Neural crest cell (in vitro differentiated cells): ENCODE results near the gene DNAL4. TPM values are rescaled to one million over a fixed set of nuclear protein-coding genes. Genes with fewer than 3 reads are reported as not detected.

Experiments
- DNase-seq: peaks from one replicate; pipeline ENCODE4 v3.0.0; 2021; ENCODE audit warnings: low read depth, mixed read lengths, low spot score
- H3K27ac Mint-ChIP-seq: one replicate; pipeline ENCODE4 v1.8.0; 2021; ENCODE audit warnings: mild to moderate bottlenecking, mixed read lengths; ENCODE audit not compliant: unreplicated experiment
- H3K27me3 Mint-ChIP-seq: 2 replicates; pipeline ENCODE4 v1.8.0; 2021; ENCODE audit warnings: low read depth, mild to moderate bottlenecking, mixed read lengths
- H3K36me3 Mint-ChIP-seq: 2 replicates; pipeline ENCODE4 v1.8.0; 2021; ENCODE audit warnings: low read depth, mild to moderate bottlenecking, mixed read lengths
- H3K4me1 Mint-ChIP-seq: 2 replicates; pipeline ENCODE4 v1.8.0; 2021; ENCODE audit warnings: mixed read lengths
- H3K4me3 Mint-ChIP-seq: one replicate; pipeline ENCODE4 v1.8.0; 2021; ENCODE audit warnings: mild to moderate bottlenecking, mixed read lengths
- H3K9me3 Mint-ChIP-seq: 2 replicates; pipeline ENCODE4 v1.8.0; 2021; ENCODE audit warnings: mixed read lengths
- total RNA-seq: library from RNA; stranded (reverse); gene quantifications from 2 replicates; pipeline ENCODE4 v1.2.1, GENCODE V29; 2021
- TF ChIP-seq, protein P1 (sequence below): fragments of 200-600 bp; sonication (generic); conservative IDR thresholded peaks from 2 replicates; pipeline ENCODE4 v1.5.0; 2021; ENCODE audit warnings: antibody characterized with exemption, mild to moderate bottlenecking

DNAL4 gene
- total RNA-seq, 1 donor from 2014 or later, result 18.9 TPM

DNA sequence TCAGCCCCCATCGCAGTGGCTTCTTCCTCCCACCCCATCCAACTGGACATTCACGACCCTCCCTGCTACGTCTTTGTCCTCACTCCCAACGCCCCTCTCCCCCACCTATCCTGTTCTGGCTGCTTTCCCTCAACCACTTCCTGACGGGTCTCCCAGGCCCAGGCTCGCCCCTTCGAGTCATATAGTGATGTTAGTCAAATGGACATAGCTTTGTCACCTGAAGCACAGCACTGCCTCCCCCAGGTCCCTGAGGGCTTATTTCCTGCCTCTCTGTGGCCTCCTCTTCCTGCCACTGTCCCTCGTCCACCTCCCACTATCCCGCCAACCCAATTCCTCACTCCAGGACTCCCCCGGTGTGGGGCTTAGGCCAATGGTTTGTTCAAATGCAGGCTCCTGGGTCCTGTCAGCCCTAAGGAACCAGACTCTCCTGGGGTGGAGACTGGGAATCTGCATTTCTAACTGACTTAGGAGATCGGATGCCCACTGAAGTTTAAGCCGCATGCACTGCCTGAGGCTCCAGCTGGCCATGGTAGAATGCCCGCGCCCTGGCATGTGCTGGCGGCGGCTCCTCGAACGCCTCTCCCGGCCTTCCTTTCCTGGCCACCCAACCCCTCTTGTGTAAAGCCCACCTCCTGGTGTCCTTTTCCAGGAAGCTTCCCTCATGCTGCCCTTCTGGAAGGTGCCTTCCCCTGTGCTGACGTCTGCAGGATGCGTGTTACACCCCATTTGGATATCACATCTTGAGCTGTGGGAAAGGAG, 56.5 kb downstream of the DNAL4 start:
- DNase-seq, result no peak
- peaks cover 9% of the 10 kb centered on the region for H3K36me3 Mint-ChIP-seq
- H3K4me1 Mint-ChIP-seq, result no peaks in the 10 kb centered on the region
- H3K9me3 Mint-ChIP-seq, result no peaks in the 10 kb centered on the region
- peak overlapping the region; percentile 39 for H3K4me3 Mint-ChIP-seq
- TF ChIP-seq, protein P1, sequence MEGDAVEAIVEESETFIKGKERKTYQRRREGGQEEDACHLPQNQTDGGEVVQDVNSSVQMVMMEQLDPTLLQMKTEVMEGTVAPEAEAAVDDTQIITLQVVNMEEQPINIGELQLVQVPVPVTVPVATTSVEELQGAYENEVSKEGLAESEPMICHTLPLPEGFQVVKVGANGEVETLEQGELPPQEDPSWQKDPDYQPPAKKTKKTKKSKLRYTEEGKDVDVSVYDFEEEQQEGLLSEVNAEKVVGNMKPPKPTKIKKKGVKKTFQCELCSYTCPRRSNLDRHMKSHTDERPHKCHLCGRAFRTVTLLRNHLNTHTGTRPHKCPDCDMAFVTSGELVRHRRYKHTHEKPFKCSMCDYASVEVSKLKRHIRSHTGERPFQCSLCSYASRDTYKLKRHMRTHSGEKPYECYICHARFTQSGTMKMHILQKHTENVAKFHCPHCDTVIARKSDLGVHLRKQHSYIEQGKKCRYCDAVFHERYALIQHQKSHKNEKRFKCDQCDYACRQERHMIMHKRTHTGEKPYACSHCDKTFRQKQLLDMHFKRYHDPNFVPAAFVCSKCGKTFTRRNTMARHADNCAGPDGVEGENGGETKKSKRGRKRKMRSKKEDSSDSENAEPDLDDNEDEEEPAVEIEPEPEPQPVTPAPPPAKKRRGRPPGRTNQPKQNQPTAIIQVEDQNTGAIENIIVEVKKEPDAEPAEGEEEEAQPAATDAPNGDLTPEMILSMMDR, result no peak
- no peaks in the 10 kb centered on the region for H3K27me3 Mint-ChIP-seq
- H3K27ac Mint-ChIP-seq, result peak overlapping the region; percentile 62

DNA sequence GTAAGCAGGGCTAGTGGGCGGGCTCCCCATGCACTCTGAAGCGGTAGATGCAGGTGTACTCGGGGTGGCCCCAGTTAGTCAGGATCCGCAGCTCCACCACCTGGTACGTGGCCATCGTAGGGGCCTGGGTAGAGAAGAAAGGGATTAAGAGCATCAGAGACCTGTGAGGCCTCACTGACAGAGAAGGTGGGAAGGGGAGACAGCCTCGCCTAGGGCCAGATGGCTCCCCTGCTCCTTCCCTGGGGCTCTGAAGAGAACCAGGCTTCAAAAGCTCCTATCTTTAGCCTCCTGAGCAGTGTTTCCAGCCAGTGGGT, 57.7 kb downstream of the DNAL4 start:
- Mint-ChIP-seq H3K9me3 (no peaks in the 10 kb centered on the region), H3K27ac (no peak overlapping the region), H3K4me1 (no peaks in the 10 kb centered on the region), H3K27me3 (no peaks in the 10 kb centered on the region), H3K4me3 (peak overlapping the region; percentile 34), H3K36me3 (peaks cover 9% of the 10 kb centered on the region)
- TF ChIP-seq, protein P1, result no peak
- DNase-seq, result no peak

DNA sequence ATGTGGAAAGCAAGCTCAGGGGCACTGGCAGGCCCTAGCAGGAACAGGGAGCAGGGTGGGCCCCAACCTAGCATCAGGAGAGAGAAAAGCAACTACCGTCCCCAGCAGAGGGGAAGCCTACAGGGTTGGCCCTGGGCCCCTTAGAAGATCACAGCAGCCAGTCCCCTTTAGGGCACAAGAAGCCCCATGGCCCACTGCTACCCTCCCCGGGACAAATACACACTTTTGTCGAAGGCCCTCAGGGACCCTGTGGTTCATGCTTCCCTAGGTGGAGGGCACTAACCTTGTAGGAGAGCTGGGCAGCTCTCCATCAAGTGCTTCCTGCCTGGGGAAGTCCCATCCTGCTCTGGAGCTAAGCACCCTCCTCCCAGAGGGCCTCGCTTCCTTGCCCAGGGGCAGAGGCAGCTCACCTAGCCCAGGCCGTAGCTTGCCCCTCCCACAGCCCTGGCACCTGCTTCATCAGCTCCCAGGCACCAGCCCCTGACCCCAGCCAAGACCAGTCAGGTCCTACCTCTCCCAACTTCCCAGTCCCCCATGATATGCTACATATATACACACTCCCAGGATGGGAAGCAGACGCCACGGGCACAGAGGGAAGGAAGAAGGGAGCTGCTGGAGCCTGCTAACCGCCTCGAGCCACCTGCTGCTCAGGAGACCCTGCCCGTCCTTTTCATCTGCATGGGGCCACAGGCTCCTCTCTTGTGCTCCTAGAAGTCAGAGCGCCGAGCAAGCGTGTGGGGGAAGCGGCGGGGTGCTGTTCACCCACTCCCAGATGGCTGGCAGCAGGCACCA, 58.3 kb downstream of the DNAL4 start:
- Mint-ChIP-seq H3K27ac (no peak overlapping the region), H3K36me3 (peaks cover 9% of the 10 kb centered on the region)

DNA sequence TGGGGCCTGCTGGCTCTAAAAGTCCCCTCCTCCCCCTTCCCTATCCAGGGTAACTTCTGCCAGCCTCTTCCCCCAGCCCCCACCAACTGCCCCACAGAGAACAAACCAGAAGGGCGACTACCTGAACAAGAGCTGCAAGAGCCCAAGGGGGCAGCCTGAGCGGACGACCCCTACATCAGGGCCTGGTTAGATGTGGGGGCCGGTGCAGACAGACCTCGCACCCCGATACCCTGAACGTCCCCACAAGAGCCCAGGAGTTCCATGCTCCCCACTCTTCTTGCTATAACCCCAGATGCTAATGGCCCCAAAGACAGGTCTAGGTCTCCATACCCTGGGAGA, 58.8 kb downstream of the DNAL4 start:
- Mint-ChIP-seq H3K36me3 (peaks cover 9% of the 10 kb centered on the region), H3K27ac (no peak overlapping the region), H3K4me1 (no peaks in the 10 kb centered on the region), H3K9me3 (no peaks in the 10 kb centered on the region), H3K4me3 (peak overlapping the region; percentile 51), H3K27me3 (no peaks in the 10 kb centered on the region)
- TF ChIP-seq, protein P1, result no peak
- DNase-seq, result no peak

More for the DNA sequence above, 58.3 kb downstream of the DNAL4 start:
- DNase-seq, result no peak
- Mint-ChIP-seq H3K9me3 (no peaks in the 10 kb centered on the region), H3K27me3 (no peaks in the 10 kb centered on the region), H3K4me1 (no peaks in the 10 kb centered on the region), H3K4me3 (peak overlapping the region; percentile 34)
- TF ChIP-seq, protein P1, result no peak

DNA sequence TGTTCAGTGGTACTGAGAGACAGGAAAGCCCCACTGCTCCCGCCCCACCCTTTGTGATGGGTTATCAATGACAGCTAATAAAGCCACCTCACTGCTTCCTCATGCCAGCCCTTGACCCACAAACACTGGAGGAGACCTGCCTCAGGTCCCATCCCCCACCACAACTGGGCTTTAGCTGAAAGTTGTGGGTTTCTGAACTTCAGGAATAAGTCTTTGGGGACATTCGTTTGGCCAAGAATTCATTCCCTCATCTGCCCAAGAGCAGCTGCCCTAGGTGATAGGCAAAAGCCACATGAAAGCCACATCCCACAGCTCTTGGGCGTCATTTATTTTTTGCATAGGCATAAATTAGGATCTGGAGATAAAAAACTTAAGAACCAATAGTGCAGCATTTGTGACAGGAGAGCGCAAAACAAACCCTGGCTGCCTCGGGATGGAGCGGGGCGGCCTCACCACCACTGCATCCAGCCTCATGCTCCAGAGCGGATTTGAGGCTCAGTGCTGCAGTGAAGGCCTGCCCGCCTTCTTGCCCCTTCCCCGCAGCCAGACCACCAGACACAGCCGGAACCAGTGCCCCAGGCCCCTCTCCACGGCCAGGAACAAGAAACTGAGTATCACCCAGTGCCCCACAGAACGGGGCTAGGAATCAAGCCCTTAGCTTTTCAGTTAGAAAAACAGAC, 59.4 kb downstream of the DNAL4 start:
- Mint-ChIP-seq H3K27me3 (no peaks in the 10 kb centered on the region), H3K4me3 (peak overlapping the region; percentile 51), H3K9me3 (no peaks in the 10 kb centered on the region), H3K27ac (no peak overlapping the region), H3K36me3 (peaks cover 9% of the 10 kb centered on the region), H3K4me1 (no peaks in the 10 kb centered on the region)
- TF ChIP-seq, protein P1, result no peak
- DNase-seq, result no peak
